Tibial nerve (tissue), 4 donors: ENCODE results near the gene BICRA.

ENCODE experiments used
- EP300 ChIP-seq, 2 donors: sonication (generic); formaldehyde crosslinking; IDR thresholded peaks; one replicate each; pipeline ENCODE4 v1.6.1; 2017; ENCODE audit warnings: antibody characterized with exemption in 2 of 2, mild to moderate bottlenecking in 1 of 2
- POLR2A ChIP-seq, 2 donors: fragments of 450-650 bp; IDR thresholded peaks; one replicate each; pipeline ENCODE4 v1.6.1; 2017; ENCODE audit warnings: antibody characterized with exemption in 2 of 2, mild to moderate bottlenecking in 2 of 2, moderate library complexity in 2 of 2
- TF ChIP-seq, protein P1 (sequence below), 5 experiments: fragments of 200-600 bp in 3 of 5; fragments of 450-650 bp in 2 of 5; sonication (generic) in 3 of 5; IDR thresholded peaks; one replicate each; pipeline ENCODE4 v1.5.1; 2016 to 2019; ENCODE audit warnings: antibody characterized with exemption in 5 of 5, mild to moderate bottlenecking in 3 of 5, moderate library complexity in 2 of 5

DNA sequence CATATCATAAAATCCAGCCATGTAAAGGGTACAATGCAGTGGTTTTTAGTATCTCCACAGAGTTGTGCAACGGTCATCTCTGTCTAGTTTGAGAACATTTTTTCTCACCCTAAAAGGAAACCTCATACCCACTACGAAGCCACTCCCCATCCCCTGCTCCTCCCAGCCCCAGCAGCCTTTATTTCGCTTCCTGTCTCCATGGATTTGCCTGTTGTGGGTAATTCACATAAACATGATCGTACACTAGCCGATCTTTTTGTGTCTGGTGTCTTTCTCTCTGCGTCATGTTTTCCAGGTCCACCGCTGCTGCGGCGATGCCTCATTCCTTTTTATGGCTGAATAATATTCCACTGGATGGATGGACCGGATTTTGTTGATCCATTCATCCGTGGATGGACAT, 28.6 kb downstream of the BICRA start:
- TF ChIP-seq, protein P1, sequence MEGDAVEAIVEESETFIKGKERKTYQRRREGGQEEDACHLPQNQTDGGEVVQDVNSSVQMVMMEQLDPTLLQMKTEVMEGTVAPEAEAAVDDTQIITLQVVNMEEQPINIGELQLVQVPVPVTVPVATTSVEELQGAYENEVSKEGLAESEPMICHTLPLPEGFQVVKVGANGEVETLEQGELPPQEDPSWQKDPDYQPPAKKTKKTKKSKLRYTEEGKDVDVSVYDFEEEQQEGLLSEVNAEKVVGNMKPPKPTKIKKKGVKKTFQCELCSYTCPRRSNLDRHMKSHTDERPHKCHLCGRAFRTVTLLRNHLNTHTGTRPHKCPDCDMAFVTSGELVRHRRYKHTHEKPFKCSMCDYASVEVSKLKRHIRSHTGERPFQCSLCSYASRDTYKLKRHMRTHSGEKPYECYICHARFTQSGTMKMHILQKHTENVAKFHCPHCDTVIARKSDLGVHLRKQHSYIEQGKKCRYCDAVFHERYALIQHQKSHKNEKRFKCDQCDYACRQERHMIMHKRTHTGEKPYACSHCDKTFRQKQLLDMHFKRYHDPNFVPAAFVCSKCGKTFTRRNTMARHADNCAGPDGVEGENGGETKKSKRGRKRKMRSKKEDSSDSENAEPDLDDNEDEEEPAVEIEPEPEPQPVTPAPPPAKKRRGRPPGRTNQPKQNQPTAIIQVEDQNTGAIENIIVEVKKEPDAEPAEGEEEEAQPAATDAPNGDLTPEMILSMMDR (IDR thresholded peaks at IDR 0.05), result no peak
- TF ChIP-seq POLR2A (IDR thresholded peaks at IDR 0.05) (no peak), EP300 (IDR thresholded peaks at IDR 0.05) (no peak)
